DND-41 (cell line): ENCODE measurements around the gene DCAF16.

Source experiments
- EZH2 ChIP-seq: IDR thresholded peaks from 3 replicates; pipeline ENCODE4 v1.6.1; 2012; ENCODE audit warnings: borderline replicate concordance, low read depth, mild to moderate bottlenecking, moderate library complexity, low read length, inconsistent platforms; ENCODE audit not compliant: severe bottlenecking
- TF ChIP-seq, protein P1 (sequence below): IDR thresholded peaks from 2 replicates; pipeline ENCODE4 v1.5.1; 2012; ENCODE audit warnings: borderline replicate concordance, low read length, moderate library complexity, mild to moderate bottlenecking; ENCODE audit not compliant: poor library complexity, severe bottlenecking; ENCODE audit errors: extremely low read depth

DNA sequence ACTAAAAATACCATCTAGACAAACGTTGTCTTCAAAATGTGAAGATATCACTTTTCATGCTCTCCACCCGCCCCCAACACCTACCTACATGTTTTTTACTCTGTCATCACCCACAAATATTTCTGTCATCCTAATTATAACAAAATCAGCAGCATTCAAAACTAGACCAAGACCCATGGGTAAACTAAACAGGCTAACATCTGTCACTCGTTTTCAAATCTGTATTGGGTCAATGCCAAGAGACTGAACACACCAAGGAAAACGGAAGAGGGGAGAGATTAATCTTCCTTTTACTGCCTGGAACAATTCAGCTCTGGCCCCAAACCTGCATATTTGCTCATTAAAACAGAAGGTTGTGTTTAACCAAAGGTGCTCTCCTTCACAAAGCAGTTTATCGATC, 46.6 kb downstream of the DCAF16 start:
- TF ChIP-seq, protein P1, sequence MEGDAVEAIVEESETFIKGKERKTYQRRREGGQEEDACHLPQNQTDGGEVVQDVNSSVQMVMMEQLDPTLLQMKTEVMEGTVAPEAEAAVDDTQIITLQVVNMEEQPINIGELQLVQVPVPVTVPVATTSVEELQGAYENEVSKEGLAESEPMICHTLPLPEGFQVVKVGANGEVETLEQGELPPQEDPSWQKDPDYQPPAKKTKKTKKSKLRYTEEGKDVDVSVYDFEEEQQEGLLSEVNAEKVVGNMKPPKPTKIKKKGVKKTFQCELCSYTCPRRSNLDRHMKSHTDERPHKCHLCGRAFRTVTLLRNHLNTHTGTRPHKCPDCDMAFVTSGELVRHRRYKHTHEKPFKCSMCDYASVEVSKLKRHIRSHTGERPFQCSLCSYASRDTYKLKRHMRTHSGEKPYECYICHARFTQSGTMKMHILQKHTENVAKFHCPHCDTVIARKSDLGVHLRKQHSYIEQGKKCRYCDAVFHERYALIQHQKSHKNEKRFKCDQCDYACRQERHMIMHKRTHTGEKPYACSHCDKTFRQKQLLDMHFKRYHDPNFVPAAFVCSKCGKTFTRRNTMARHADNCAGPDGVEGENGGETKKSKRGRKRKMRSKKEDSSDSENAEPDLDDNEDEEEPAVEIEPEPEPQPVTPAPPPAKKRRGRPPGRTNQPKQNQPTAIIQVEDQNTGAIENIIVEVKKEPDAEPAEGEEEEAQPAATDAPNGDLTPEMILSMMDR, result no peak
- no peak for TF ChIP-seq EZH2
